Fibroblast of lung (primary cell): ENCODE data around the gene FGA.

Experiments
- CTCF ChIP-seq, 2 donors: IDR thresholded peaks in 1 of 2; conservative IDR thresholded peaks in 1 of 2; 1 replicate in 1 of 2; 2 replicates in 1 of 2; pipeline ENCODE4 v1.5.1; 2011 to 2012; ENCODE audit warnings: low read length in 2 of 2, control low read depth in 1 of 2, inconsistent platforms in 1 of 2, low read depth in 1 of 2, mild to moderate bottlenecking in 1 of 2
- EZH2 ChIP-seq: IDR thresholded peaks from 2 replicates; pipeline ENCODE4 v1.5.1; 2012; ENCODE audit warnings: low read length, control low read depth, mild to moderate bottlenecking; ENCODE audit errors: missing control alignments

GRCh38 chr4:154586296-154587033 is 4.1 kb downstream of the FGA start:
- no peak for TF ChIP-seq CTCF (conservative IDR thresholded peaks at IDR 0.05 in 1 of 2, IDR thresholded peaks at IDR 0.05 in 1 of 2; ENCODE audit: low read depth in 1 of 2, low read length in 2 of 2)
- no peak for TF ChIP-seq EZH2
